Pulmonary artery endothelial cell (primary cell): ENCODE measurements around the gene SH3TC2. TPM values are rescaled to one million over a fixed set of nuclear protein-coding genes. Genes with fewer than 3 reads are reported as not detected.
"Not testable (repeated sequence)": the region's sequence is repeated elsewhere in the genome, so short reads cannot be mapped to it uniquely, and the experiment has no call there.

Source experiments
- DNase-seq: peaks from one replicate; pipeline ENCODE4 v3.0.0-alpha.2; 2011; ENCODE audit warnings: low read depth, low spot score
- total RNA-seq: library from RNA; depleted of rRNA; stranded (reverse); fragments of >200 nt; gene quantifications from 2 replicates; pipeline ENCODE4 v1.2.3, GENCODE V29; 2014

Gene SH3TC2
- 2.5 and 5.5 TPM in 2 replicates for total RNA-seq

DNA sequence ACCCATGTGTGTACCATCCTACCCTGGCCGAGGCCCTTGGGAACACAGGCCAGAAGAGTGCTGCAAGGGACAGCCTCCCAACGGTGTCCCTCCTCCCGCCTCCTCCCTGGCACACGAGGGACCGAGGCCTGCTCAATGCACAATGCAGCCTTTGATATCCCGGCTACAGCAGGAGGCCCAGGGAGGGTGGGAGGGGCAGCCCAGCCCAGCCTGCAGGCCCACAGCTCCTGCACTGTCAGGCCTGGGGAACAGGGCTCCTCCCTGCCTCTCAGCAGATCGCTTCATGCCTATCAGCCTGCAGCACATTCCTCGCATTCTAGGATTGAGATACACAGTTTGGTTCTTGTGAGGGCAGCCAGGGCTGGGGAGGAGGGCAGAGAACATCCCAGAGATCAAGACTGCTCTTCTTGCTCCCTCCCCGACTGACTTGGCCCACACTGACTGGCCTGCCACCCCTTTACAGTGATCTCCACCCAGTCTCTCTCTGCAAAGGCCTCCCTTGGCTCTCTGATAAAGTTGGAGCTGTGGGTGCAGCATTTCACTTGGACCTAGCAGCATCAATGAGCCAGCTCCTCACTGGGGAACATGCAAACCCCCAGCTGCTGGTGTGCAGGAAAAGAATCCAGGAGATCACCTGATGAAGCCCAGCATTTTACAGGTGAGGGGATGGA lies at the start of gene SH3TC2:
SH3TC2 (minus strand) TSS at position 46 of the 671 bp plus-strand sequence; CDS start at position 6, 40 bp downstream.
- DNase-seq: no peak

DNA sequence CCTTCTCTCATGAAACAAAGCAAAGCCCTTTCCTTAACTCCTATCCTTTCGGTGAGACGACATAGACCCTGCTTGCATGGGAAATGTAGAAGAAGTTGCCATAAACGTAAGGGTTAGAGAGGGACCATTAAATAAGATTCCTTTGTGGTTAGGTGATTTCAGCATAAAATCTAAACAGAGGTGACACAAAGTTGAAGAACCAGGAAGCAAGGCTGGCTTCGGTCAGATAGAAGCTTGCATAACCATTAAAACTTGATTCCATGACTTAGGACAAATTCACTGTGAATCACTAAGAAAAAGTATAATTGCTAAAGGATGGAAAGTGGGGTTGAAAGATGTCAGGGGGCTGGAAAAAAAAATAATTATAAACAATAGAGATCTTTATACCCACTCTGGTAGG lies 47.5 kb upstream of the SH3TC2 start:
- no peak for DNase-seq

DNA sequence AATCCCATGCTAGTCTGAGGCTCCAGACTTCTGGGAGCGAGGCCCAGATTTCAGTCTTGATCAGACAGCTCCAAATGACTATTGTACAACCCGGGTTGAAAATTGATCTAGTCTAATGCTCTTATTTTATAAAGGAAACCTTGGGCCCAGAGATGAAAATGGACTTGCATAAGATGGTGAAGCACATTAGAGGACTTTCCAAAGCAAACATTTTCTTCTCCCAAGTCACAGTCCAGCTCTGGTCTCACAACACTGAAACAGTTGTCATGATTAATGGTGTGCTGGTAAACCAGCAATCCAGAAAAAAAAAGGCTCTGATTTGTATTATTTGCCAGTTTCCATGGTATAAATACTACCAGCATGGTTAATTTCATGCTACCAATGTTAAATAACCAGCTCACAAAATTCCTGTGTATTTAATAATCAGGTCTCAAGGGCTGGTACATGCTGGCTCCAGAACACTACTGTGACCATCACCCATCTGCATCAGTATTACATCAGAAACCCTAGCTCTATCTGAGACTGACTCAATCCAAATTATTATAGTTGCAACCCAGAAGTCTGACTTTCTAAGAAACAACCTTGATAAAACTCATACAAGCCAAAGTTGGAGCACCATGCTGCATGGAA lies 45.9 kb upstream of the SH3TC2 start:
- DNase-seq: no peak

DNA sequence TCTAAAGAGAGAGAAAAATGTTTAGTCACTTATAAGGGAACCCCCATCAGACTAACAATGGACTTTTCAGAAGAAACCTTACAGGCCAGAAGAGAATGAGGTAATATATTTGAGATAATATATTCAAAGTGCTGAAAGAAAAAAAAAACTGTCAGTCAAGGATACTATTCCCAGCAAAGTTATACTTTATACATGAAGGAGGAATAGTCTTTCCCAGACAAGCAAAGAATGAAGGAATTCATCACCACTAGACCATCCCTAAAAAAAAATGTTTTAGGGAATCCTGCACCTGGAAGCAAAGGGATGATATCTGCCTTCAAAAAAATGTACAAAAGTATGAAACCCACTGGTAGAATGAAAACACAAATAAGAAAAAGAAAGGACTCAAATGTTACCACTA lies 37.5 kb upstream of the SH3TC2 start:
- no peak for DNase-seq

DNA sequence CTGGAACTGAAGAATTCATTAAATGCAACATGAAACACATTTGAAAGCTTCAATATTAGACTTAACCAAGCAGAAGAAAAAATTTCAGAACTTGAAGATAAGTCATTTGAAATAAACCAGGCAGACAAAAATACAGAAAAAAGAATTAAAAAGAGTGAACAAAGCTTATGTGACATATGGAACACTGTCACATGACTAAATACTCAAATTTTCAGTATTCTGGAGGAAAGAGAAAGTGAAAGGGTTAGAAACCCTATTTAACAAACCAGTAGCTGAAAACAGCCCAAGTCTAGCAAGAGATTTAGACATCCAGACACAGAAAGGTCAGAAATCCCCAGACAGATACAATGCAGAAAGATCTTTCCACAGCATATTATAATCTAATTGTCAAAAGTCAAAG lies 37.1 kb upstream of the SH3TC2 start:
- no peak for DNase-seq

DNA sequence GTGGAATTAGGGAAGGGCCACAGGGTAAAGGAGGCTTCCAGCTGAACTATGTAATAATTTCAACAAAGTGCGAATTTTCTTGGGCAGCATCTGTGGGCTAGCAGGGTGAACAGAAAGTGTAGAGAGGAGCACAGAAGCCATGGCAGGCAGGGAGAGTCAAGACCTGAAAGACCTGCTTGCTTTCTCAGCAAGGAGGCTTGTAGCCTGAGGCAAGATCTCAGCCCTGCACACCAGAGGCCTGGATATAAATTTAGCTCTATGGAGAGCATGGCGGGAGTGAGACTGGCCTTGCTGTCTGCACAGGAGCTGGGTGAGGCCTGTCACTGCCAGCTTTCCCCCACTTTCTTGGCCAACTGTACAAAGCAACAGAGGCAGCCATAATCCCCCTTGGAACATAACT lies 32.1 kb upstream of the SH3TC2 start:
- DNase-seq: no peak

DNA sequence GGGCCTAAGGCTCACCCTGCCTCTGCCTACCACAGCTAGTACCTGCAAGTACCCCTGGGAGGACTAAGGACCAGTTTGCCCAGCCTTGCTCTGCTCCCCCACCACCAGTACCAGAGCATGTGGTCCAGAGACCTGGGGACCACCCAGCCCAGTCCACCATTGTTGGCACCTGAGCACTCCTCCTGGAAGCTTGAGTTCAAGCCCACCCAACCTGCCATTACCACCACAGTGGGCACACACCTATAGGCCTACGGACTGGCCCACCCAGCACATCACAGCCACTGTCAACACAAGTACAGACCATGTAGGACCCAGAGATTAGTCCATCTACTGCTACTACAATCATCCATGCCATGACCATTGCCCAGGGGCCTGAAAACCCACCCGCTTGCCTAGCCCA lies 30.8 kb upstream of the SH3TC2 start:
- no peak for DNase-seq

DNA sequence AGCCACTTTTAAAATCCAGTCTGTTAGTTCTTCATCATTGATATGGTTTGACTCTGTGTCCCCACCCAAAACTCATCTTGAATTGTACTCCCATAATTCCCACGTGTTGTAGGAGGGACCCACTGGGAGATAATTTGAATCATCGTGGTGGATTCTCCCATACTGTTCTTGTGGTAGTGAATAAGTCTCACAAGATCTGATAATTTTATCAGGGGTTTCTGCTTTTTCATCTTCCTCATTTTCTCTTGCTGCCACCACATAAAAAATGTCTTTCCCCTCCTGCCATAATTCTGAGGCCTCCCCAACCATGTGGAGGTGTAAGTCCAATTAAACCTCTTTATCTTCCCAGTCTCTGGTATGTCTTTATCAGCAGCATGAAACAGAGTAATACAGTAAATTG lies 26.9 kb upstream of the SH3TC2 start:
- no peak for DNase-seq

DNA sequence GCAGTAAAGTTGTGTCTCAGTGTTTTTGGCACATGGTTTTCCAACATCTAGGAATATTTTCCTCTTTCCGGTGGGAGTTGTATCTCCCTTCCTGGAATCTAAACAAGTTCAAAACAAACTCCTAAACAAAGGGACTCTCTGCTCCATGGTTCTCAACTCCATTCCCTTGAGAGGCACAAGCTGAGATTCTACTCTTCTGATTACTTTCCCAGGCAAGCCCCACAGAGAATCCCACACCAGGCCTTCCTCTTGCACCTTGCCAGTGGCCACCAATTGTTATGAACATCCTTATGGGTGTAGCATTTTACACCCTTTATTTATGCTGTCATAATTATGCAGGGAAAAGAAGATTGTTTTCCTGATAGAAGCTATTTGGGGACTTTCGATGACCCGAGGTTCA lies 25.8 kb upstream of the SH3TC2 start:
- no peak for DNase-seq

DNA sequence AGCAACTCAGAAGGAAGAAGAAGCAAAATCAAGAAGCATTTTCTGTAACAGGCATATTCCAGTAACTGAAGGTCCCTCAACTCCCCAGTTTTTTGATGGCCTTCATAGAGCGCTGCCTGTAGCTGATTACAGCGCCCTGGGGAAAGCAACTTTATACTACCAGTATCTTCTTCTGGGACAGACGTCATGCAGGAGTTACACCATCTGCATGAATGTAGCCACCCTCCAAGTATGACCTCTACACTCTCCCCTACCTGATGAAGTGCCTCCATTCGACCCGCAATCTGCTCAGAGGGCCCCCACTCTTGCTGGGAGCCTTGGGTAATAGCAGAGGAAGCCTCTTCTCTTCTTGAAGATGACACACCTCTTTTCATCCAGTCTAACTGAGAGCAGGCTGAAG lies 21.0 kb upstream of the SH3TC2 start:
- DNase-seq: no peak

DNA sequence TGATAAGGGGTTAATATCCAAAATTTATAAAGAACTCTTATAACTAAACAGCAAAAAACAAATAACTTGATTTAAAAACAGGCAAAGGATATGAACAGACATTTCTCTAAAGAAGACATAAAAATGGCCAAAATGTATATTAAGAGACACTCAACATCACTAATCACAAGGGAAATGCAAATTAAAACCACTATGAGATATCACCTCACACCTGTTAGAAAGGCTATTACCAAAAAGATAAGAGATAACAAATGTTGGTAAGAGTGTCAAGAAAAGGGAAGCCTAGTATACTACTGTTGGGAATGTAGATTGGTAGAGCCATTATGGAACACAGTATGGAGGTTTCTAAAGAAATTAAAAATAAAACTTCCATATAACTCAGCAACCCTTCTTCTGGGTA lies 19.4 kb upstream of the SH3TC2 start:
- no peak for DNase-seq

DNA sequence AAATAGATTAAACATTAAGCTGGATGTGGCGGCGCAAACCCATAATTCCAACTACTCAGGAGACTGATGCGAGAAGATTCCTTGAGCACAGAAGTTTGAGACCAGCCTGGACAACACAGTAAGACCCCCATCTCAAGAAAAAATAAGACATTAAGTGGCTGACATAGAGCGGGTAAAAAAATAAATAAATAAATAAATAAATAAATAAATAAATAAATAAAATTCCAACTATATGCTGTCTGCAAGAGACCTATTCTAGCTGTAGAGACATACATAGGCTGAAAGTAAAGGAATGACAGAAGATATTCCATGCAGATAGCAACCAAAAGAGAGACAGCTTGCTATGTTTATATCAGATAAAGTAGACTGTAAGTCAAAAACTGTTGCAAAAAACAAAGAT lies 17.4 kb upstream of the SH3TC2 start:
- no peak for DNase-seq

DNA sequence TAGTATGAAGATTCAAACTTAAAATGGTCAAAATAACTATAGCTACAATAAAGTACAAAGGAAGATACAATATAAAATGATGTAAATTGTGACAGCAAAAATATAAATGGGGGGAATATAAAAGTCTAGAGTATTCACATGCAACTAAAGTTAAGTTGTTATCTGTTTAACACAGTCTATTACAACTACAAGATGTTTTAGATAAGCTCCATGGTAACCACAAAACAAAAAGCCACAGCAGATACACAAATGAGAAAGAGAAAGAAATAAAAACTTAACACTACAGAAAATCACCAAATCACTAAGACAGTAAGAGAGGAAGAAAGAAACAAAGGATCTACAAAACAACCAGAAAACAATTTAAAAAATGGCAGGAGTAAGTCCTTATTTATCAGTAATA lies 17.0 kb upstream of the SH3TC2 start:
- DNase-seq: no peak

DNA sequence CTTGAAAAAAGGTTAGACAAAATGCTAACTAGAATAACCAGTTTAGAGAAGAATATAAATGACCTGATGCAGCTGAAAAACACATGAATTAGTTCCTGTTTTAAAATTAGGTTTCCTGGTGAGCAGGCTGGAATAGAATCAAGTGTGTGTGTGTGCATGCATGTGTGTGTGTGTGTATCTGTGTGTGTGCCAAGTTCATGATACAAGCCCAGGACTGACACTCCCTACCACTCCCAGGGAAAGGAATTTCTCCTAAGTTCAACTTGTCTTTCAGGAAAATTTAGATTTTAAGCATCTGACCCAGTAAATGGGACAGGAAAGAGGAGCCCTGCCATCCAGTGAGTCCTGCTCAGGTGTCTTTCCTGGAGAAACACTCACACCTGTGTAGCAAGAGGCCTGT lies 11.2 kb upstream of the SH3TC2 start:
- not testable (repeated sequence) for DNase-seq

DNA sequence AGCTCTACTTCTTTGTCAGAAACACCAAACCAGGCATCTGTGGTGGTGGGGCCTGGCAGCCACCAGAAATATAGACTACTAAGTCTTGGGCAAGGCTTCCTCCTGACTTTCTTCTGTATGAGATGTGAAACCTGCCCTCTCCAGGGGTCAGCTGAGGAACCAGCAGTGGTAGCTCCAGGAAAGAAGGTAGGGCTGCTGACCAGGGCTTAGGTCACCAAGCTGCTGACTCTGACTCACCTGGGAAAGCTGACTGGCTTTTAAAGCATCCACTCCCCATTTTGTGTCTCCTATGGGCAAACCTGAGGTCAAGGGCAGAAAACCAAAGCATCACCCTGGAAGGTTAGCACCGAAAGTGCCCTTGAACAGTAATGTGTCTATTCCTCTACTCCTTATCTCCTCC lies 10.4 kb upstream of the SH3TC2 start:
- DNase-seq: no peak

DNA sequence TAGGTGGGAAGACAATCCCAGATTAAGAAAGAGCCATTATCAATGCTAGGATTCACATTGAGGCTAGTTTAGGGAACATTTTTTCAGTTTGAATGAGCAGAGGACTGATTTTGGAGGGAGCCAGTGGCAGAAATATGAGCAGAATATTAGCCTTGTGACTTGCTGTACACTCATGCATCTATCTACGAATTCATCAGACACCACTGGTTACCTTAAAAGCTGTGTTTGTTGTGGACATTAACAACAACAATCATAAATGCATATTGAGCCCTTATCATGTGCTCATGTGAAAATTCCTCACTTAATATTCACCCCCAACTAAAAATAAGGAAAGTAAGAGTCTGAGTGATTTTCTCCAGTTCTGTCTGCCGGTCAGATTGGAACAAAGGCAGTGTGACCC lies 9.9 kb upstream of the SH3TC2 start:
- DNase-seq: no peak

DNA sequence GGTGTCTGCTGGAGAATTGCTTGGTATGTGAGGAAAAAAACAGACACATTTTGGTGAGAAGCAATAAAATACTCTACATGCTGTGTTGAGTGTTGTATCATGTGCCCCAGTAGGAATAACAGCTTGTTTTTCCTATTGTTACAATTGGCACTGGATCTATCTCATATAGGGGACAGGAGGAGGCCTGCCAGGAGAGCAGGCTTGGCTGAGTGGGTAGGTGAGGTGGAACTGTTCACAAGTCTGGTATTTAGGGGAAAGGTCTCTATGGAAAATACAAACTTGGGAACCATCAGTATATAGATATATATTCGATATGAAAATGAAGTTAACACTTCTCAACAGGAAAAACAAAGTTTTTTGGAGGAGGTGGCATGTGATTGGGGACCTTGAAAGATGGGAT lies 9.5 kb upstream of the SH3TC2 start:
- no peak for DNase-seq

DNA sequence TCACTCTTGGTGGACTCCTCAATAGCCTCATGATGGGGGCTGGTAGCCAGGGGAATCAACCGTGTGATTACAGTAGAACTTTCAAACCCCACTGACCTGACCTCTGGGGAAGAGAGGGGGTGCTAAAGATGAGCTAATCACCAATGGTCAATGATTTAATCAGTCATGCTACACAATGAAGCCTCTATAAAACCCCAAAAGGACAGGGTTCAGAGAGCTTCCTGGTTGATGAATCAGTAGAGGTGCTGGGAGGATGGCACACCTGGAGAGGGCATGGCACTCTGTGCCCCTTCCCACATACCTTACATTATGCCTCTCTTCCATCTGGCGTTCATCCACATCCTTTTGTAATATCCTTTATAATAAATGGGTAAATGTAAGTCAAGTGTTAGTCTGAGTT lies 8.9 kb upstream of the SH3TC2 start:
- no peak for DNase-seq

DNA sequence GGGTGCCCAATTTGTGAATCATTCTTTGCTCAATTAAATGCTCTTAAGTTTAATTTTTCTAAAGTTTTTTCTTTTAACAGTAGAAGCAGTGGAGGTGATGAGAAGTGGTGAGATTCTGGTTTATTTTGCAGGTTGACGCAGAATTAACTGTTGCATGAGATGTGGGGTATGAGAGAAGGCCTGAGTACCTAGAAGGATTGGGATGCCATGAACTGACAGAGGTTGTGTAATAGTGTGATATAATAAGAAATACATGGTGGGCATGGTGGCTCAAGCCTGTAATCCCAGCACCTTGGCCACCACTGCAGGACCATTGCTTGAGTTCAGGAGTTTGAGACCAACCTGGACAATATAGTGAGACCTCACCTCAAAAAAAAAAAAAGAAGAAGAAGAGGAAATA lies 8.4 kb upstream of the SH3TC2 start:
- no peak for DNase-seq

DNA sequence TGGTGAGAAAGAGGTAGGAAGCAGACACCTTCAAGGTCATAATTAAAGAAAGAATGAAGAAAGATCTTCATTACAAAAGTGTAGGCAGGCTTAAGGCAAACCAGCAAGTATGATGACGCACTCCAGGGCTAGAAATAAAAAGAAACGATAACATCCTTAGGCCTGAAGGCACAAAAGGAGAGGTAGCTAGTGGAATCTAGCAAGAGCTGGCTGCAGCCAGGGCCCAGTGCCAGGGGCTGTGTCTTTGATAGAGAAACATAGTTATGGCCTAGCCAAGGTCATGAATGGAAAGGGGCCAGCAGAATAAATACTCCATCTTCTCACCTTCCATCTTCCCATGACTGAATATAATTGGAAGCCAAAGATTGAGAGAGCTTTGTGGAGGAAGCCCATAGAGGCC lies 6.8 kb upstream of the SH3TC2 start:
- no peak for DNase-seq

DNA sequence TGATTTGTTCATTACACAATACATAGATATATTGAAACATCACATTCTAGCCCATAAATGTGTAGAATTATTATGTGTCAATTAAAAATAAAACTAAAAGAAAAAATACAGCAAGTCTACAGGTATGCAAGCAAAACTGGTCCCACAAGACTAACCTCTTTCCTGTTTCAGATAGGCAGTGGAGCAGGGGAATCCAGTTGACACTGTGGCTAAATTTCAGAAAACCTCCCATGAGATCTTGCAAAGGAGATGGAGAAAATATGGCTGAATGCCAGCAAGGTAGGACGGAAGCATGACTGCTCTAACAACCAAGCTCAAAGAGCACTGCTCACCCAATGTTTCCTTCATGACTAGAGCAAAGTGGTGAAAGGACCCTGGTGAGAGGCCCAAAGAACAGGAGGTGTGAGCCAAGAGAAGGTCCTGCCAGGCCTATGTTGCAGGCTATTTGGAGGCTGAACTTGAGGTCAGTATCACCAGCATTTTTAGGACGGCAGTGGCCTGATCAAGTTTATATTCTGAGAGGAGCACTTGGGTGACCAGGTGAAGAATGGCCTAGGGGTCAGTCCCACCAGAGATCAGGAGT lies 1.1 kb upstream of the SH3TC2 start:
- DNase-seq: no peak

DNA sequence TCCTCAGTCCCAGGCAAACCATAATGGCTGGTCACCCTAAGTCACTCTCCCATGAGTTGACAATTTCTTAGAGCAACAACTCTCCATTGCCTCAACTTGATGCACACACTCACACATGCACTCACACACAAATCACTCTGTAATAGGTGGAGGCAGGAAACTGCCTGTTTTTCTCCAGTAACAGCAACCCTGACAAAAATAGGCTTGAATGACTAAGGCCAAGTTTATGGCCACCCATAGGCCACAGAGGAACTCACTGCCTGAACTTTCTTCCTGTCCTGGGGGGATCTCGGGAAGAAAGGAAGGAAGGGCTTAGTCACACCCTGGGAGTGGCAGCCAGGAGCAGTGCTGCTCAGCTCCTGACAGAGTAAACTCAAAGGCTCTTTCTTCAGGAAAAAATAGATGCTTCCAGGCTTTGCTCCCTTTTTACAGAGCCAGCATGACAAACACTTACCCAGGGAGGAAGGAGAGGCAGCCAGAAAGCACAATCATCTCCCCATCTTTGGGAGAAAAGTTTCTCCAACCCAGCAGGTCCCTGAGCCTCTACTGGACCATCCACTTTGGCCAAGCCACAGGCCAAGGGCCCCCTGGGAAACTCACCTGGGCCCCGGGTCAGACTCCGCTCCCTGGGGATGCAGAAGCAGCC lies 368 bp downstream of the SH3TC2 start:
- DNase-seq: peak; percentile 92

DNA sequence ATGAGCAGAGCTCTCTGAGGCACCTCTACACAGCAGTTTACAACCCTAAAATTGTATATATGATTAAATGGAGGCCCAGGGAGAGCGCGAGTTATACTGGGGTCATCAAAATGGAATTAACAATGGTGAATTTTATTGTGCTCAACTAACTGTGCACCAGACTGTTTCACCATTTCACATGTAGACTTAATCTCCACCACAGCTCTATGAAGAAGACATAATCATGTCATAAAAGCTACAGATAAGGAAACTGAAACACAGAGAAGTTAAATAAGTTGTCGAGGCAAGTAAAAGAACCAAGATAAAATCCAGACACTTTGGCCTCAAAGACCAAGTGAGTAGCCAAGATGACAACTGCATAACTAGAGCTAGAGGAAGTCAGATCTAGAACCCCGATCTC lies 1.5 kb downstream of the SH3TC2 start:
- no peak for DNase-seq
